Measurements from ENCODE around the gene NEO1.

DNA sequence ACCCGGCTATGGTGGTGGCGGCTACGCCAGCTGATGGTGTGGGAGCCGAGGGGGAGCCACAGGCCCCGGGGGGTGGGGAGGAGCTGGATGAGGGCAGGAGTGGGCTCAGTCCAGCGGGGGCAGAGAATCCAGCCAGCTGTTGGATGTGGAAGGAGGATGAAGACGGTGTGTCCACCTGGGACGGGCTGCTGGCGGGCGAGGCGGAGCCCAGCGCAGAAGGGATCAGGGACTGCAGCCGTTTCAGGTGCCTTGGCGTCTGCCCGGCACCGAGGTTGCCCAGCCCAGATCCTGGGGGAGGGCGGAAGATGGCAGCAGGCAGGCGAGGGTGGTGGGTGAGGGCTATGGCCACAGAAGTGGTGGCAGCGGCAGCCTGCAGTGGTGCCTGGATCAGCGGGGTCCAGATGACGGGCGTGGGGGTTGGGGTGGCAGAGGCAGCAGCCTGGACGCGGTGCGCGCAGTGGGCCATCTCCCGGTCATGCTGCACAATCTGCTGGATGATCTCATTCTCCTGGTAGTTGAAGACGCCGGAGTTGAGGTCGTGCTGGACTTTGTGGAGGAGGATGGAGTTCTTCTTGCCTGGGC, 271.2 kb downstream of the NEO1 start:
- TF ChIP-seq, protein P1, sequence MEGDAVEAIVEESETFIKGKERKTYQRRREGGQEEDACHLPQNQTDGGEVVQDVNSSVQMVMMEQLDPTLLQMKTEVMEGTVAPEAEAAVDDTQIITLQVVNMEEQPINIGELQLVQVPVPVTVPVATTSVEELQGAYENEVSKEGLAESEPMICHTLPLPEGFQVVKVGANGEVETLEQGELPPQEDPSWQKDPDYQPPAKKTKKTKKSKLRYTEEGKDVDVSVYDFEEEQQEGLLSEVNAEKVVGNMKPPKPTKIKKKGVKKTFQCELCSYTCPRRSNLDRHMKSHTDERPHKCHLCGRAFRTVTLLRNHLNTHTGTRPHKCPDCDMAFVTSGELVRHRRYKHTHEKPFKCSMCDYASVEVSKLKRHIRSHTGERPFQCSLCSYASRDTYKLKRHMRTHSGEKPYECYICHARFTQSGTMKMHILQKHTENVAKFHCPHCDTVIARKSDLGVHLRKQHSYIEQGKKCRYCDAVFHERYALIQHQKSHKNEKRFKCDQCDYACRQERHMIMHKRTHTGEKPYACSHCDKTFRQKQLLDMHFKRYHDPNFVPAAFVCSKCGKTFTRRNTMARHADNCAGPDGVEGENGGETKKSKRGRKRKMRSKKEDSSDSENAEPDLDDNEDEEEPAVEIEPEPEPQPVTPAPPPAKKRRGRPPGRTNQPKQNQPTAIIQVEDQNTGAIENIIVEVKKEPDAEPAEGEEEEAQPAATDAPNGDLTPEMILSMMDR (IDR thresholded peaks at IDR 0.05; ENCODE audit: insufficient read depth, low read depth, low read length) = no peak
- no peak for TF ChIP-seq EZH2 (IDR thresholded peaks at IDR 0.05; ENCODE audit: insufficient read depth, low read length)
